Vagina (tissue), 2 donors: Measurements from ENCODE around the gene CACNG1. TPM values are rescaled to one million over a fixed set of nuclear protein-coding genes. Genes with fewer than 3 reads are reported as not detected.
"Not testable (repeated sequence)": the region's sequence is repeated elsewhere in the genome, so short reads cannot be mapped to it uniquely, and the experiment has no call there.

ENCODE experiments used
- DNase-seq, 2 donors: peaks; one replicate each; pipeline ENCODE4 v3.0.0-alpha.2; 2017; ENCODE audit errors: extremely low spot score in 2 of 2
- H3K27ac ChIP-seq: fragments of 200-600 bp; sonication (generic); one replicate; pipeline ENCODE4 v1.5.1; 2019
- H3K27me3 ChIP-seq: fragments of 200-600 bp; sonication (generic); one replicate; pipeline ENCODE4 v1.5.1; 2019
- H3K36me3 ChIP-seq, 2 donors: fragments of 200-600 bp; sonication (generic); one replicate each; pipeline ENCODE4 v1.5.1; 2017 to 2019
- H3K4me1 ChIP-seq: fragments of 200-600 bp; sonication (generic); one replicate; pipeline ENCODE4 v1.5.1; 2019
- H3K4me3 ChIP-seq, 2 donors: fragments of 200-600 bp; sonication (generic); 1 replicate in 1 of 2; 2 replicates in 1 of 2; pipeline ENCODE4 v1.5.1; 2016 to 2019
- H3K9me3 ChIP-seq: fragments of 200-600 bp; sonication (generic); one replicate; pipeline ENCODE4 v1.5.1; 2019
- CTCF ChIP-seq, 3 experiments: fragments of 450-650 bp in 2 of 3; fragments of 200-600 bp in 1 of 3; sonication (generic) in 1 of 3; IDR thresholded peaks; one replicate each; pipeline ENCODE4 v1.5.1; 2017 to 2019; ENCODE audit warnings: antibody characterized with exemption in 3 of 3, mild to moderate bottlenecking in 2 of 3, moderate library complexity in 2 of 3
- POLR2A ChIP-seq, 2 donors: fragments of 450-650 bp; IDR thresholded peaks; one replicate each; pipeline ENCODE4 v1.6.1; 2017; ENCODE audit warnings: antibody characterized with exemption in 2 of 2, mild to moderate bottlenecking in 2 of 2, moderate library complexity in 2 of 2
- POLR2AphosphoS5 ChIP-seq, 2 donors: sonication (generic); formaldehyde crosslinking; IDR thresholded peaks; one replicate each; pipeline ENCODE4 v1.9.0; 2017; ENCODE audit warnings: antibody characterized with exemption in 2 of 2, mild to moderate bottlenecking in 2 of 2, low read depth in 1 of 2; ENCODE audit not compliant: insufficient read depth in 1 of 2
- intact Hi-C: fragments of 100-400 bp; cut with DNase I; formaldehyde crosslinking; loops from one replicate; pipeline ENCODE4 v1.15.1; 2023
- total RNA-seq: library from RNA; depleted of rRNA; stranded (reverse); fragments of >200 nt; gene quantifications from one replicate; pipeline ENCODE4 v1.2.3, GENCODE V29; 2016

The CACNG1 gene
- total RNA-seq, 1 donor from 2014 or later, result not detected

DNA sequence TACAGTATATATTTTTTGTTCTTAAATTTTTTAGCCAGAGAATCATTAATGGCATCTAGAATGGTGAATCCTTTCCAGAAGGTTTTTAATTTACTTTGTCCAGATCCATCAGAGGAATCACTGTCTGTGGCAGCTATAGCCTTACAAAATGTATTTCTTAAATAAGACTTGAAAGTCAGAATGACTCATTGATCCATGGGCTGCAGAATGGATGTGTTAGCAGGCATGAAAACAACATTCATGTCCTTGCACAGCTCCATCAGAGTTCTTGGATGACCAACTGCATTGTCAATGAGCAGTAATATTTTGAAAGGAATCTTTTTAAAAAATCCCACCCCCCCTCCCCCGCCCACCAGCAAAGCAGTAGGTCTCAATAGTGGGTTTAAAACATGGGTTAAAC lies 51.4 kb downstream of the CACNG1 start:
- no peak for DNase-seq
- Histone ChIP-seq H3K36me3 (no peaks in the 10 kb centered on the region), H3K4me3 (no peak overlapping the region), H3K4me1 (no peaks in the 10 kb centered on the region), H3K27ac (no peak overlapping the region), H3K27me3 (no peaks in the 10 kb centered on the region), H3K9me3 (no peaks in the 10 kb centered on the region)
- no peak for TF ChIP-seq POLR2A (IDR thresholded peaks at IDR 0.05)
- no peak for TF ChIP-seq CTCF (IDR thresholded peaks at IDR 0.05)
- TF ChIP-seq POLR2AphosphoS5 (IDR thresholded peaks at IDR 0.05; ENCODE audit: insufficient read depth in 1 of 2, low read depth in 1 of 2), result no peak
- intact Hi-C loops, result no loop called here

GRCh38 chr17:67096609-67097008 lies 52.3 kb downstream of the CACNG1 start:
- no peak for DNase-seq
- H3K27me3 ChIP-seq, result no peaks in the 10 kb centered on the region
- no peak overlapping the region for H3K27ac ChIP-seq
- no peak for TF ChIP-seq CTCF (IDR thresholded peaks at IDR 0.05)
- intact Hi-C loops, result no loop called here
- no peaks in the 10 kb centered on the region for H3K36me3 ChIP-seq
- H3K4me3 ChIP-seq, result no peak overlapping the region
- no peaks in the 10 kb centered on the region for H3K4me1 ChIP-seq
- H3K9me3 ChIP-seq, result no peaks in the 10 kb centered on the region

- TF ChIP-seq POLR2AphosphoS5 (IDR thresholded peaks at IDR 0.05; ENCODE audit: insufficient read depth in 1 of 2, low read depth in 1 of 2) (no peak), POLR2A (IDR thresholded peaks at IDR 0.05) (no peak), CTCF (IDR thresholded peaks at IDR 0.05) (no peak)
- intact Hi-C loops, result no loop called here
- H3K9me3 ChIP-seq, result no peaks in the 10 kb centered on the region
- H3K4me3 ChIP-seq, result no peak overlapping the region
- no peak overlapping the region for H3K27ac ChIP-seq
- no peak for DNase-seq
- H3K36me3 ChIP-seq, result no peaks in the 10 kb centered on the region
- H3K27me3 ChIP-seq, result no peaks in the 10 kb centered on the region
- peaks cover 2% of the 10 kb centered on the region for H3K4me1 ChIP-seq
Measured at GRCh38 chr17:67098006-67098405, 53.7 kb downstream of the CACNG1 start.

DNA sequence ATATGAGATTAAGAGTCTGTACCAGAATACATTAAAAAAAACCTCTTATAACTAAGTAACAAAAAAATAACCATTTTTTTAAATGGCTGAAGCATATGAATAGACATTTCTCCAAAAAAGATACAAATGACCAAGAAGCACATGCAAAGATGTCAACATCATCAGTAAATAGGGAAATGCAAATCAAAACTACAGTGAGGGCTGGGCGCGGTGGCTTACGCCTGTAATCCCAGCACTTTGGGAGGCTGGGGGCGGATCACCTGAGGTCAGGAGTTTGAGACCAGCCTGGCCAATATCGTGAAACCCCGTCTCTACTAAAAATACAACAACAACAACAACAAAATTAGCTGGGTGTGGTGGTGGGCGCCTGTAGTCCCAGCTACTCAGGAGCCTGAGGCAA lies 60.3 kb downstream of the CACNG1 start:
- DNase-seq, H3K27me3 ChIP-seq, intact Hi-C loops, H3K27ac ChIP-seq, H3K9me3 ChIP-seq, H3K4me3 ChIP-seq, H3K4me1 ChIP-seq: not testable (repeated sequence)
- H3K36me3 ChIP-seq, result peaks cover 5 to 29% of the 10 kb centered on the region in 2 donors

DNA sequence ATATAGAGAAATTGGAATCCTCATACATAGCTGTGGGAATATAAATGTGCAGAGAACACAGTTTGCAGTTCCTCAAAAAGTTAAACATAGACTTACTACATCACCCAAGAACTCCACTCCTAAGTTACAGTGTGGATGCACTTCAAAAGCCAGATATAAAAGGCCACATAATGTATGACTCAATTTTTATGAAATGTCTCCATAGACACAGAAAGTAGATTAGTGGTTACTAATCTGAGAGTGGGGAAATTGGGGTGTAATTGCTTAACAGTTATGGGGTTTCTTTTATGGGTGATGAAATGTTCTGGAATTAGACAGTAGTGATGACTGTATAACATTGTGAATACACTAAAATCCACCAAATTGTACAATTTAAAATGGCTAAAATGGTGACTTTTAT lies 60.9 kb downstream of the CACNG1 start:
- Histone ChIP-seq H3K4me1 (peaks cover 7% of the 10 kb centered on the region), H3K4me3 (no peak overlapping the region), H3K27ac (no peak overlapping the region), H3K36me3 (peaks cover 5 to 29% of the 10 kb centered on the region in 2 donors), H3K9me3 (no peaks in the 10 kb centered on the region), H3K27me3 (no peaks in the 10 kb centered on the region)
- no peak for TF ChIP-seq POLR2A (IDR thresholded peaks at IDR 0.05)
- TF ChIP-seq POLR2AphosphoS5 (IDR thresholded peaks at IDR 0.05; ENCODE audit: insufficient read depth in 1 of 2, low read depth in 1 of 2), result no peak
- TF ChIP-seq CTCF (IDR thresholded peaks at IDR 0.05), result no peak
- no peak for DNase-seq
- intact Hi-C loops, result no loop called here

Other genes starting within 250 kb of the CACNG1 start
- not detected for gene CACNG5, start 209.4 kb upstream of the CACNG1 start, total RNA-seq
- 0.74 TPM for gene CACNG4, start 79.8 kb upstream of the CACNG1 start, total RNA-seq
- 31.4 TPM for gene HELZ, start 200.6 kb downstream of the CACNG1 start, total RNA-seq